SU-DHL-6 (cell line): Measurements from ENCODE around the gene SLC18A2.

Experiments used
- EZH2phosphoT487 ChIP-seq: fragments of 200-600 bp; sonication (generic), shearing (Covaris generic); conservative IDR thresholded peaks from 2 replicates; pipeline ENCODE4 v1.6.1; 2018; ENCODE audit warnings: mild to moderate bottlenecking, antibody characterized with exemption, low read length, moderate library complexity, mixed read lengths
- TF ChIP-seq, protein P1 (sequence below): fragments of 200-600 bp; sonication (generic); IDR thresholded peaks from one replicate; pipeline ENCODE4 v1.5.1; 2017; ENCODE audit warnings: antibody characterized with exemption, mild to moderate bottlenecking, low read length, moderate library complexity; ENCODE audit not compliant: insufficient read depth, poor library complexity, severe bottlenecking

DNA sequence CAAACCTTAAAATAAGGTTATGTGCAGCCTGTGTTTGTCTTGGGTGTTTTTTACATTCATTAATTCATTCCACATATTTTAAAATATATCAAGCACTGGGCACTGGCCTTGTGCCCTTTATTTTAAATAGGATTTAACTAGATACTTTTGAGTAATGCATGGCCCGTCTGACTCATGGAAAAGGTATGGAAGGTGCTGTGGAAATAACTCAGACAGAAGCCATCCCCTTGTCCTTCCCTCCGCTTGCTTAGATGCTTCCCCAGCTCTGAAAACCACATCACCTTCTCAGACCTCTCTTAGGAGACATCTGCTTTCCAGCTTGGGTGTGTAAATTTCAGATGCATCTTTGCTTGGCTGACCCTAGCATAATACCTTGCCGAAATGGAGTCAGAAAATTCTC is 30.5 kb downstream of the SLC18A2 start:
- TF ChIP-seq, protein P1, sequence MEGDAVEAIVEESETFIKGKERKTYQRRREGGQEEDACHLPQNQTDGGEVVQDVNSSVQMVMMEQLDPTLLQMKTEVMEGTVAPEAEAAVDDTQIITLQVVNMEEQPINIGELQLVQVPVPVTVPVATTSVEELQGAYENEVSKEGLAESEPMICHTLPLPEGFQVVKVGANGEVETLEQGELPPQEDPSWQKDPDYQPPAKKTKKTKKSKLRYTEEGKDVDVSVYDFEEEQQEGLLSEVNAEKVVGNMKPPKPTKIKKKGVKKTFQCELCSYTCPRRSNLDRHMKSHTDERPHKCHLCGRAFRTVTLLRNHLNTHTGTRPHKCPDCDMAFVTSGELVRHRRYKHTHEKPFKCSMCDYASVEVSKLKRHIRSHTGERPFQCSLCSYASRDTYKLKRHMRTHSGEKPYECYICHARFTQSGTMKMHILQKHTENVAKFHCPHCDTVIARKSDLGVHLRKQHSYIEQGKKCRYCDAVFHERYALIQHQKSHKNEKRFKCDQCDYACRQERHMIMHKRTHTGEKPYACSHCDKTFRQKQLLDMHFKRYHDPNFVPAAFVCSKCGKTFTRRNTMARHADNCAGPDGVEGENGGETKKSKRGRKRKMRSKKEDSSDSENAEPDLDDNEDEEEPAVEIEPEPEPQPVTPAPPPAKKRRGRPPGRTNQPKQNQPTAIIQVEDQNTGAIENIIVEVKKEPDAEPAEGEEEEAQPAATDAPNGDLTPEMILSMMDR, result no peak
- no peak for TF ChIP-seq EZH2phosphoT487
